Heart left ventricle (tissue), 16 donors: Measurements from ENCODE around the gene KCTD7. TPM values are rescaled to one million over a fixed set of nuclear protein-coding genes. Genes with fewer than 3 reads are reported as not detected.

Source experiments
- ATAC-seq, 4 donors: fragments of 200-7000 bp; cut with Tn5 transposase; one replicate each; pipeline ENCODE4 v1.9.1; 2020 to 2022; ENCODE audit warnings: moderate library complexity in 4 of 4, mild to moderate bottlenecking in 3 of 4, moderate number of reproducible peaks in 1 of 4
- DNase-seq, 5 donors: peaks; one replicate each; pipeline ENCODE4 v3.0.0-alpha.2; 2020
- H3K27ac ChIP-seq, 12 donors: fragments of 200-600 bp; sonication (generic) in 4 of 12; one replicate each; pipeline versions ENCODE4 v1.5.0 to v1.8.0; 2016 to 2022; ENCODE audit warnings: mild to moderate bottlenecking in 2 of 12
- H3K27me3 ChIP-seq, 9 donors: fragments of 200-600 bp; sonication (generic) in 2 of 9; one replicate each; pipeline versions ENCODE4 v1.5.1 to v1.8.0; 2016 to 2022; ENCODE audit warnings: mild to moderate bottlenecking in 3 of 9
- H3K36me3 ChIP-seq, 9 donors: fragments of 200-600 bp; sonication (generic) in 2 of 9; one replicate each; pipeline versions ENCODE4 v1.5.0 to v1.8.0; 2018 to 2022; ENCODE audit warnings: mild to moderate bottlenecking in 2 of 9
- H3K4me1 ChIP-seq, 12 donors: fragments of 200-600 bp; sonication (generic) in 4 of 12; one replicate each; pipeline versions ENCODE4 v1.5.0 to v1.8.0; 2016 to 2022; ENCODE audit warnings: mild to moderate bottlenecking in 3 of 12
- H3K4me3 ChIP-seq, 12 donors: fragments of 200-600 bp; sonication (generic) in 4 of 12; one replicate each; pipeline versions ENCODE4 v1.5.0 to v1.8.0; 2017 to 2022; ENCODE audit warnings: mild to moderate bottlenecking in 9 of 12, moderate library complexity in 4 of 12
- H3K9me3 ChIP-seq, 12 donors: fragments of 200-600 bp; sonication (generic) in 4 of 12; one replicate each; pipeline versions ENCODE4 v1.5.0 to v1.8.0; 2016 to 2022; ENCODE audit warnings: mild to moderate bottlenecking in 1 of 12
- POLR2A ChIP-seq, 2 donors: fragments of 450-650 bp; IDR thresholded peaks; one replicate each; pipeline ENCODE4 v1.6.1; 2017; ENCODE audit warnings: antibody characterized with exemption in 2 of 2, mild to moderate bottlenecking in 2 of 2, moderate library complexity in 2 of 2
- WGBS, 4 donors: extraction: QIAGEN DNeasy Blood & Tissue Kit in 2 of 4; methylation state at CpG; one replicate each; pipeline versions ENCODE4 v1.1.5 to v1.1.7; 2013 to 2018; 5-methylcytosine and 5-hydroxymethylcytosine counted together
- intact Hi-C, 10 donors: fragments of 100-400 bp; cut with DNase I; formaldehyde crosslinking; loops; one replicate each; pipeline versions ENCODE4 v1.11.1 to v1.14.2; 2022
- polyA plus RNA-seq, 2 donors: library from polyadenylated mRNA; stranded (reverse); fragments of 200-250 nt; gene quantifications; one replicate each; pipeline ENCODE4 v1.2.3, GENCODE V29; 2013
- total RNA-seq, 9 donors: library from RNA; depleted of rRNA in 2 of 9; stranded (reverse); fragments of >200 nt in 2 of 9; fragmentation: NEBNext Ultra II Directional in 3 of 9; extraction: Animal tissue kit (Norgen Biotek cat#: 25700) in 3 of 9; gene quantifications; one replicate each; pipeline versions ENCODE4 v1.1.0 to v1.2.4, GENCODE V29; 2016 to 2023
- TF ChIP-seq, protein P1 (sequence below), 12 donors: fragments of 200-600 bp; sonication (generic) in 4 of 12; IDR thresholded peaks; one replicate each; pipeline versions ENCODE4 v1.5.0 to v1.8.0; 2018 to 2022; ENCODE audit warnings: antibody characterized with exemption in 12 of 12, mild to moderate bottlenecking in 5 of 12
- donor health status: ischemic (EF 13 %, LVEDD 7.1; RV severe dilation, severe dysfunction).
- donor health status: healthy with polysubstance abuse.
- donor health status: DM: no; HTN: yes; CAD: no.
- donor health status: DM: no; HTN: no; CAD: no.
- donor health status: ischemic (EF 25% LVEDD 6.9; RV normal size, moderate dysfunction).
- donor health status: ischemic (EF 25% LVEDD 5.7; RV mildly dilated, moderate dysfunction).
- donor health status: healthy.
- donor health status: DM: yes; HTN: yes; CAD: no.
- donor health status: ischemic (EF 35%, LVEDD 5.7; RV mildly dilated, moderate dysfunction).
- donor health status: nonischemic (EF 11% LVEDD 7.7; RV severe dilation, severe dysfunction).
- donor health status: DM: yes; HTN: yes; CAD: no.
- donor health status: PGD.
- donor health status: ischemic (EF 29% LVEDD 5.4; RV normal size, mild dysfunction).
- donor health status: nonischemic (EF 23%, LVEDD 6.1; RV moderate dilation, normal function).

The KCTD7 gene
- total and polyA plus RNA-seq, 11 donors: 4.1 to 13.9 (median 11.0) TPM

DNA sequence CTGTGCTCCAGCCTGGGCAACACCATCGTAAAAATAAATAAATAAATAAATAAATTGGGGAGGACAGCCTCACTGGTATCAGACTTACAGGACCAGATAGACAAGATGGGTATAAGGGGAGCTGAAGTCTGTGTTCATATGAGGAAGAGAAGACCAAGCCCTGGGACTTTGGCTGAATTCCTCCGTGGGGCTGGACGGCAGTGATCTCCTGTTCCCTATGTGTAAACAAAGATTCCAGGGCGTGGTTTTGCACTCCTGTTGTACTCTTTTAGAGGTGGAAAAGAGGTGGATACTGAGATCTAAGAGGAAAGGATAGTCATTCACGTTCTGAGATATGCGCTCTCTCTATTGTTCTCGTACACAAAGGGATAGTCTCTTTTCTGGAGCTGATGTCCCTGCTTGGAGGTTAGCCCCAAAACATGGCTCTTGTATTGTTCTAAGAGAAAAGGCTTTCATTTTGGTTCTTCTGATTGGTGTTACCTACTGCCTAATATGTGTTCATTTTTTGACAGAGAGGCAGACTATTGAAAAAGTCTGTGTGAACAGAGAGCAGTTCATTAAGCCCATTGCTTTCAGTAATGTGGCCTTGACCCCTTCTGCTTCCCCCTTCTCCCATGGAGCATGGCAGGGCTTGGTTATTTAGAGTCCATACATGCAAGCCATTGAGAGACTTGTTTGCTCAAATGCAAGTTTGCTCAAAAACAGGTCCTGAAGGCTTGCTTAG is 12.3 kb downstream of the KCTD7 start:
- ATAC-seq: no peak
- Histone ChIP-seq H3K36me3 (peaks cover 0 to 93% (median 81%) of the 10 kb centered on the region in 9 donors), H3K27ac (peak overlapping the region in 1 of 12 donors; percentile 33), H3K4me3 (no peak overlapping the region), H3K4me1 (peaks cover 0 to 11% (median 0%) of the 10 kb centered on the region in 12 donors), H3K9me3 (no peaks in the 10 kb centered on the region), H3K27me3 (no peaks in the 10 kb centered on the region)
- no peak for DNase-seq
- intact Hi-C loops: no loop called here
- TF ChIP-seq POLR2A (IDR thresholded peaks at IDR 0.05): no peak
- TF ChIP-seq, protein P1, sequence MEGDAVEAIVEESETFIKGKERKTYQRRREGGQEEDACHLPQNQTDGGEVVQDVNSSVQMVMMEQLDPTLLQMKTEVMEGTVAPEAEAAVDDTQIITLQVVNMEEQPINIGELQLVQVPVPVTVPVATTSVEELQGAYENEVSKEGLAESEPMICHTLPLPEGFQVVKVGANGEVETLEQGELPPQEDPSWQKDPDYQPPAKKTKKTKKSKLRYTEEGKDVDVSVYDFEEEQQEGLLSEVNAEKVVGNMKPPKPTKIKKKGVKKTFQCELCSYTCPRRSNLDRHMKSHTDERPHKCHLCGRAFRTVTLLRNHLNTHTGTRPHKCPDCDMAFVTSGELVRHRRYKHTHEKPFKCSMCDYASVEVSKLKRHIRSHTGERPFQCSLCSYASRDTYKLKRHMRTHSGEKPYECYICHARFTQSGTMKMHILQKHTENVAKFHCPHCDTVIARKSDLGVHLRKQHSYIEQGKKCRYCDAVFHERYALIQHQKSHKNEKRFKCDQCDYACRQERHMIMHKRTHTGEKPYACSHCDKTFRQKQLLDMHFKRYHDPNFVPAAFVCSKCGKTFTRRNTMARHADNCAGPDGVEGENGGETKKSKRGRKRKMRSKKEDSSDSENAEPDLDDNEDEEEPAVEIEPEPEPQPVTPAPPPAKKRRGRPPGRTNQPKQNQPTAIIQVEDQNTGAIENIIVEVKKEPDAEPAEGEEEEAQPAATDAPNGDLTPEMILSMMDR (IDR thresholded peaks at IDR 0.05): no peak
- WGBS, 4 donors: 89 to 93% (median 91%) methylated on average over 7 of the region's 7 CpGs

DNA sequence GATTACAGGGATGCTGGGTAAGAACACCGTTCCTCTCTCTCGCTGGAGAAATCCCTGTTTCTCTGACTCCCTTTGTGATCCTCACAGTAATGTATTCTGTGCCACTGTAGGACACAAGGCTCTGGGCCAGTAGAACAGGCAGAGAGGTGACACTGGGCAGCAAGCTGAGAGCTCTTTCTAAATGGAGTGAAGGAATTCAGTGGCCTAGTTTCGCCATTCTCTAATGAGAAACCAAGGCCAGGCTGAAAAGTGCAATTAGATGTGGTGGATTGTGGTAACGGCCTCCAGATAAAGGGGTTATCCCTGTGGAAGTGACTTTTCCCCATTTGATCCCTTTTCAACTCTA is 12.8 kb downstream of the KCTD7 start:
- 81 to 94% (median 88%) methylated on average over 2 to 4 of the region's 4 CpGs for WGBS, 4 donors
- H3K36me3 ChIP-seq: peaks cover 0 to 95% (median 86%) of the 10 kb centered on the region in 9 donors
- H3K27me3 ChIP-seq: no peaks in the 10 kb centered on the region
- ATAC-seq: peak in 2 of 4 donors; percentile 51 to 71
- no peak for DNase-seq
- TF ChIP-seq, protein P1 (IDR thresholded peaks at IDR 0.05): no peak
- no peak for TF ChIP-seq POLR2A (IDR thresholded peaks at IDR 0.05)
- peaks cover 0 to 10% (median 0%) of the 10 kb centered on the region in 12 donors for H3K4me1 ChIP-seq
- intact Hi-C loops: no loop called here
- peak overlapping the region in 1 of 12 donors; percentile 33 for H3K27ac ChIP-seq
- no peaks in the 10 kb centered on the region for H3K9me3 ChIP-seq
- H3K4me3 ChIP-seq: no peak overlapping the region

DNA sequence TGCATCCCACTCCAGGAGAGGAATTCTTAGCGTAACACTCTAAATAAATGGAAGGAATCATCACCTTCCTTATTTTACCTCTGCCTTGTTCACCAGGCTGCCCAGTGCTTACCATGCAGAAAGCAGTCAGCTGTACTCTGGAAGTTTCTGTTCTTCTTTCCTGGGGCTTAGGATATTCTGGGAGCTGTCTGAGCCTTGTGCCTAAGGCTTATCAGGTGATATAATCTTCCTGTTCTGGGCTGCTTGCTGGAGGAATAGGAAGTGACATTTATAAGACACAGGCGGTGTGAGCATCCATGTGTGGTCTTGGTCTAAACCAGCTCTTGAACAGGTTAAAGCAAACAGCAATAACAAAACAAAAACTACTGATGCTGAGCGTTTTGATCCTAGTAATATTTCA is 13.5 kb downstream of the KCTD7 start:
- Histone ChIP-seq H3K4me3 (no peak overlapping the region), H3K36me3 (peaks cover 0 to 96% (median 87%) of the 10 kb centered on the region in 9 donors), H3K9me3 (no peaks in the 10 kb centered on the region), H3K27ac (no peak overlapping the region), H3K4me1 (peaks cover 0 to 10% (median 0%) of the 10 kb centered on the region in 12 donors), H3K27me3 (no peaks in the 10 kb centered on the region)
- intact Hi-C loops: no loop called here
- TF ChIP-seq, protein P1 (IDR thresholded peaks at IDR 0.05): no peak
- no peak for TF ChIP-seq POLR2A (IDR thresholded peaks at IDR 0.05)
- DNase-seq (no peak), ATAC-seq (peak in 2 of 4 donors; percentile 46 to 73)
- WGBS, 4 donors: 82 to 90% (median 85%) methylated on average over 3 of the region's 3 CpGs

DNA sequence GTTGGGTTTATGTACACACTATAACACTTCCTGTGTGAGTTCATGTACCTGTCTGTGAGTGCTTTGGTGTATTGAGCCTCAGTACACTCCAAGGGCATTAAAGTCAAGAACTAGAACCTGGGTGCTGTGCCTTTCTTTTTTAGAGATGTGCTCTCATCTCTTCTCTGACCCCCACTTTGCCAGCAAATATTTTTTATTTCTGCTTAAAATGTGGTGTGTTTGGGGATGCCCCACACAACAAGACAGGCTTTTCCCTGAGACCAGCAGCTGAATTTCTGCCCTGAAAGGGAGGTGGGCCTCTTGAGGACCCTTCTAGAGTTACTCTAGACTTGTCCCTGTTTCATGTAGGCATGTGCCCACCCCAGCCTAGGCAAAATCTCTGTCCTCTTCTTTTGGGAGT is 14.3 kb downstream of the KCTD7 start:
- peaks cover 0 to 95% (median 80%) of the 10 kb centered on the region in 9 donors for H3K36me3 ChIP-seq
- DNase-seq (no peak), ATAC-seq (no peak)
- no peak overlapping the region for H3K4me3 ChIP-seq
- H3K27ac ChIP-seq: no peak overlapping the region
- intact Hi-C loops: no loop called here
- no peak for TF ChIP-seq POLR2A (IDR thresholded peaks at IDR 0.05)
- TF ChIP-seq, protein P1 (IDR thresholded peaks at IDR 0.05): no peak
- no peaks in the 10 kb centered on the region for H3K9me3 ChIP-seq
- peaks cover 0 to 10% (median 0%) of the 10 kb centered on the region in 12 donors for H3K4me1 ChIP-seq
- no peaks in the 10 kb centered on the region for H3K27me3 ChIP-seq
